Testis (tissue), 3 donors: Measurements from ENCODE around the gene PTPRG. TPM values are rescaled to one million over a fixed set of nuclear protein-coding genes. Genes with fewer than 3 reads are reported as not detected.
A peak's percentile ranks its signal among the peaks of the same experiment; 100 is the strongest.

Experiments used
- DNase-seq: peaks from one replicate; pipeline ENCODE4 v3.0.0-alpha.2; 2019
- H3K27ac ChIP-seq, 2 donors: fragments of 200-600 bp; sonication (generic); one replicate each; pipeline ENCODE4 v1.5.1; 2019
- H3K27me3 ChIP-seq: fragments of 200-600 bp; sonication (generic); one replicate; pipeline ENCODE4 v1.5.1; 2019
- H3K36me3 ChIP-seq: fragments of 200-600 bp; sonication (generic); one replicate; pipeline ENCODE4 v1.5.1; 2017; ENCODE audit warnings: low read depth; ENCODE audit errors: missing control alignments
- H3K4me1 ChIP-seq: fragments of 200-600 bp; sonication (generic); one replicate; pipeline ENCODE4 v1.5.1; 2019
- H3K4me3 ChIP-seq, 2 donors: fragments of 200-600 bp; sonication (generic); one replicate each; pipeline ENCODE4 v1.5.1; 2017 to 2019
- H3K9me3 ChIP-seq: fragments of 200-600 bp; sonication (generic); one replicate; pipeline ENCODE4 v1.5.1; 2017
- CTCF ChIP-seq, 3 experiments: fragments of 450-650 bp in 2 of 3; fragments of 200-600 bp in 1 of 3; sonication (generic) in 1 of 3; IDR thresholded peaks; one replicate each; pipeline ENCODE4 v1.5.1; 2016 to 2019; ENCODE audit warnings: antibody characterized with exemption in 3 of 3, mild to moderate bottlenecking in 2 of 3, moderate library complexity in 1 of 3
- POLR2A ChIP-seq: fragments of 450-650 bp; IDR thresholded peaks from one replicate; pipeline ENCODE4 v1.6.1; 2017; ENCODE audit warnings: antibody characterized with exemption, mild to moderate bottlenecking, moderate library complexity
- WGBS, 2 donors: methylation state at CpG; one replicate each; pipeline ENCODE4 v1.1.5; 2018; 5-methylcytosine and 5-hydroxymethylcytosine counted together
- intact Hi-C: fragments of 100-400 bp; cut with DNase I; formaldehyde crosslinking; loops from one replicate; pipeline ENCODE4 v1.15.1; 2023; ENCODE audit warnings: low total_unique reads
- polyA plus RNA-seq: library from polyadenylated mRNA; stranded (reverse); fragments of 350-450 nt; fragmentation: Illumina TruSeq; extraction: RNeasy Lipid Tissue Mini Kit (QIAGEN cat#74804); gene quantifications from one replicate; pipeline ENCODE4 v1.2.3, GENCODE V29; 2014; ENCODE audit warnings: low read depth, low replicate concordance; ENCODE audit not compliant: insufficient read depth
- total RNA-seq, 2 donors: library from RNA; depleted of rRNA; stranded (reverse); fragments of >200 nt; gene quantifications; one replicate each; pipeline ENCODE4 v1.2.3, GENCODE V29; 2016

The PTPRG gene
- total and polyA plus RNA-seq, 3 donors from 2014 or later: 26.3 to 107 (median 75.4) TPM

- no peak overlapping the region for H3K27ac ChIP-seq
- H3K4me1 ChIP-seq: peaks cover 8% of the 10 kb centered on the region
- H3K4me3 ChIP-seq: no peak overlapping the region
- no peaks in the 10 kb centered on the region for H3K9me3 ChIP-seq
- DNase-seq: no peak
- intact Hi-C loops: no loop called here
- no peaks in the 10 kb centered on the region for H3K27me3 ChIP-seq
- TF ChIP-seq POLR2A: no peak
- no peak for TF ChIP-seq CTCF (IDR thresholded peaks at IDR 0.05)
- 91 to 93% methylated on average over 5 of the region's 5 CpGs for WGBS, 2 donors
- H3K36me3 ChIP-seq: no peaks in the 10 kb centered on the region
Measured at GRCh38 chr3:61681636-61682035, 120.3 kb downstream of the PTPRG start.

DNA sequence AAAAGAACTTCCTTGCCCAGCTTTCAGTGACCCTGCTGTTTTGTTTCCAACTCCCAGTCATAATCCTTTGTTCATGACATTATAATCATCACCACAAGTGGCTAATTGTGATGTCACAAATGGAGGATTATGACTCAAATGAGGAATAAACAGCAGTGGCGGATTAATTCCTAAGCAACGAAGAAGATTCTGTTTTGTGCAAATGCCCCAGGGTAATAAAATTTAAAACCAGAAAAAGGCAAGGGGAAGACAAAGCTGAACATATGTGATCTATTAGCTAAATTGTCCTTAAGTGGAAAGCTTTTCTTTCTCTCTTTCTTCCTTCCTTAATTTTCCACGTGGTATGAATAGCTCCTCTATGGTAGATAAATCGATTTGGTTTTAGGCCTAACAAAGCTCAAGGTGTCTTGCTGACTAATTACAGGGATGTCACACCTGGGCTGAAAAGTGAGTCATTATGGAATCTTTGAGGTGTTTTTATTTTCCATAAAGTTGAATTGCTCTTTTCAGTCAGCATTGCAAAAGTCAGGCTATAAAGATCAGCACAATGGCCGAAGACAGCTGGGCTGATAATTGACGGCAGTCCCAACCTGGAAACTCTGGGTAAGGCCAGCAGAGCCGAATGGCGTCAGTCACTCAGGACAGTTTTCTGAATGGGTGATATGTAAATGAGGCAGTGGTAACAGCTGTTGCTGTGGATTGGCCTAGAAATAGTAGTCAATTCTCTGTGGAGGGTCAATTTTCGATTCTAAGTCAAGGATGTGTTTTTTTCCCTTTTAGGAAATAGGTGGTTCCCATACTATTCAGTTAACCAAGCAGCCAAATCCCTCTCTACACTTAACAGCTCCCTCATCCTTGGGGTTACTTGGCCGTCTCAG is 121.5 kb downstream of the PTPRG start:
- Histone ChIP-seq H3K4me3 (no peak overlapping the region), H3K27ac (peak overlapping the region in 1 of 2 donors; percentile 55), H3K27me3 (no peaks in the 10 kb centered on the region), H3K4me1 (peaks cover 8% of the 10 kb centered on the region), H3K36me3 (no peaks in the 10 kb centered on the region), H3K9me3 (no peaks in the 10 kb centered on the region)
- DNase-seq: no peak
- WGBS, 2 donors: 74 to 78% methylated on average over 9 to 10 of the region's 10 CpGs
- TF ChIP-seq CTCF (IDR thresholded peaks at IDR 0.05): no peak
- TF ChIP-seq POLR2A: no peak
- intact Hi-C loops: no loop called here

- DNase-seq: no peak
- no peak for TF ChIP-seq CTCF (IDR thresholded peaks at IDR 0.05)
- intact Hi-C loops: no loop called here
- H3K27me3 ChIP-seq: no peaks in the 10 kb centered on the region
- no peak overlapping the region for H3K27ac ChIP-seq
- H3K9me3 ChIP-seq: no peaks in the 10 kb centered on the region
- 68 to 74% methylated on average over 11 of the region's 11 CpGs for WGBS, 2 donors
- peaks cover 11% of the 10 kb centered on the region for H3K4me1 ChIP-seq
- no peaks in the 10 kb centered on the region for H3K36me3 ChIP-seq
- H3K4me3 ChIP-seq: no peak overlapping the region
Measured at GRCh38 chr3:61683549-61684236, 122.3 kb downstream of the PTPRG start.

GRCh38 chr3:61684386-61684785 is 123.0 kb downstream of the PTPRG start:
- Histone ChIP-seq H3K27ac (no peak overlapping the region), H3K4me1 (peaks cover 14% of the 10 kb centered on the region), H3K36me3 (no peaks in the 10 kb centered on the region), H3K27me3 (no peaks in the 10 kb centered on the region), H3K4me3 (no peak overlapping the region), H3K9me3 (no peaks in the 10 kb centered on the region)
- TF ChIP-seq CTCF (IDR thresholded peaks at IDR 0.05) (no peak), POLR2A (no peak)
- DNase-seq: no peak
- intact Hi-C loops: no loop called here
- 89 to 95% methylated on average over 3 of the region's 3 CpGs for WGBS, 2 donors
